HG03045 (cell line): Measurements from ENCODE around the gene BST2.

Experiments
- ATAC-seq: cut with Tn5 transposase; IDR thresholded peaks from one replicate; pipeline ENCODE4 v1.9.1; 2021; ENCODE audit warnings: mild to moderate bottlenecking, moderate library complexity; ENCODE audit not compliant: unreplicated experiment

The BST2 gene

DNA sequence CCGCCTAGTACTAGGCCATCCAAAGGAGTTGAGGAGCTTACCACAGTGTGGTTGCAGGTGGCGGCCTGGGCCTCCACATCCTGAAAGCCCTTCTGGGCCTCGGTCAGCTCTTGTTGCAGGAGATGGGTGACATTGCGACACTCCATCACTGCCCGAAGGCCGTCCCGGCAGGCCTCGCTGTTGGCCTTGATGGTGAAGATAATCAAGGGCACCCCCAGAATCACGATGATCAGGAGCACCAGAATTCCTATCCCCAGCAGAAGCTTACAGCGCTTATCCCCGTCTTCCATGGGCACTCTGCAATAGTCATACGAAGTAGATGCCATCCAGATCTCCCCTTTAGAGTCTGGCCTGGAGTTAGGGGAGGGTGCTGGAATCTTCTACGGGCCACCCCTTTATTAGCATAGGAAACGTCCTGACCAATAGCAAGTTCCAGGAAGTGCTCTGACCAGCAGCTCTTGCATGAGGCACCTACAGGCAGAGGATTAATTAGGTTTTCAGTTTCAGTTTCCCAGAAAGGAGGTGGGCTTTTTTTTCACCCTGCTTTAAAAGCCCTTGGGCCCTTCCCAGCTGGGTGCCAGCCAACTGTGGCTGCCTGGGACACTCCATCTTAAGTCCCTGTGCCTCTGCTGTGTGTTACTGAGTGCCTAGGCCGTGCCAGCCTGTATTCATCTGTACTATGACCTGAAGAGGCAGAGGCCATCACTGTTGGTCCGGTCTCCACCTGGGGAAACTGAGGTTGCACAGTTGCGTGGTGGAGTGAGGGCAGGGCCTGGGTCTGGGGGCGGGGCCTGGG is at the start of gene BST2:
TSS of gene BST2 (minus strand) at position 381 of the 796 bp plus-strand sequence. CDS start at position 326, 55 bp downstream.
- peak; percentile 78 for ATAC-seq

DNA sequence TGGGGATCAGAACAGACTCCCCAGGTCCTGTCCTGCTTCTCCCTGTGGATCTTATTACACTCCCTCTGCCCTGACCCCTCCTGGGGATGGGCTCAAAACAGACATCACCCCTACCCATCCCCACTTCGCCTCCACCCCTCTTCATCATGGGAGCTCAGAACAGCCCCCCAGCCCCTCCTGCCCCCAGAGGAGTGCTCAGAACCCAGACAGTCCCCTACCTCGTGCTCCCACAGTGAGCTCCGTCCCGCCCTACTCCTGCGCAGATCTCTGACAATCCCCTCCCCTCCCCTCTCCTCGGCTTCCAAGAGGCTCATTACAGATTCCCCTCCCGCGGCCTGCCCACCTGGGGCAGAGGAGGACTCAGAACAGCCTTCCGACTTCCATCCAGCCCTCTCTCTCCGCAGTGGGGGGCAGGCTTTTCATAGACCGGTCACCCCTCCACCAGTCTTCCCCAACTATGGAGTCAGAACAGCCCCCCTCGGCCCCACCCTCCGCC is 49.2 kb upstream of the BST2 start:
- no peak for ATAC-seq

DNA sequence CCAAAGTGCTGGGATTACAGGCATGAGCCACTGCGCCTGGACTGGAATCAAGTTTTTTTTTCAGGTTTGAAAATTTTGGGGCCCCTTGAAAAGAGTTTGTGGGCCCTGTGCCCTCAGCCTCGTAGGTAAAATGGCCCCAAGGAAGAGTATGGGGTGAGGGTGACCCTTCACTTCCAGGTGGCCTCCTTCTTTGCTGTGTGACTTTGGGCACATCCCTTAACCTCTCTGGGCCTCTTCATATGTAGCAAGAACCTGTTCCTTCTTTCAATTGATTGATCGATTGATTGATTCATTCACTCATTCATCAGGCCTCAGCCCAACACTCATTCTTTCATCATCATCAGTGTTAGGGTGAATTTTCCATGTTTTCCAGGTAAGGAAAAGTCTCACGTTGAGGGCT is 46.4 kb upstream of the BST2 start:
- ATAC-seq: no peak

DNA sequence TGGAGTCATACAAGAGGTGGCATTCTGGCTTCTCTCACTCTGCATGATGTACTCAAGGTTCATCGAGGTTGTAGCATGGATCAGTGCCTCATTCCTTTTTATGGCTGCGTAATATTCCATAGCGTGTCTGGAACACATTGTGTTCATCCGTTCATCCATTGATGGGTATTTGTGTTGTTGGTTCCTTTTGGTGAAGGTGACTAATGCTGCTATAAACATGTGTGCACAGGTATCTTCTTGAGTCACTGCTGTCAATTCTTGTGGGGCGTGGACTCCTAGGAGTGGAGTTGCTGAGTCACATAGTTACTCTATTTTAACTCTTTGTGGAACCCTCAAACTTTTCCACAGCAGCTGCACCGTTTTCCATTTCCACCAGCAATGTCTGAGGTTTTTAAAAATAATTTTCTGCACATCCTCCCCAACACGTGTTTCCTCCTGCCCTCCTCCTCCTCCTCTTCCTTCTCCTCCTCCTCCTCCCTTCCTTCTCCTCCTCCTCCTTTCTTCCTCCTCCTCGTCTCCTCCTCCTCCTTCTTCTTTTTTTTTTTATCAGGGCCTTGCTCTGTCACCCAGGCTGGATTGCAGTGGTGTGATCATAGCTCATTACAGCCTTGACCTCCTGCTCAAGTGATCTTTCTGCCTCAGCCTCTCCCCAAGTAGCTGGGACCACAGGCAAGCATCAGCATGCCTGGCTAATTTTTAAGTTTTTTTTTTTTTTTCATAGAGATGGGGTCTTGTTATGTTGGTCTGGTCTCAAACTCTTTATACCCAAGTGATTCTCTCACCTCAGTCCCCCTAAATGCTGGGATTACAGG is 45.0 kb upstream of the BST2 start:
- ATAC-seq: no peak

GRCh38 chr19:17448131-17448967 is 42.9 kb upstream of the BST2 start, which contains the start of gene TMEM221:
Gene TMEM221 (minus strand): TSS chr19:17448668. CDS start chr19:17448462, 206 bp downstream.
- no peak for ATAC-seq

GRCh38 chr19:17447704-17448130 is 42.3 kb upstream of the BST2 start:
- ATAC-seq: no peak

- no peak for ATAC-seq
Measured at GRCh38 chr19:17445526-17446165, 40.2 kb upstream of the BST2 start.

DNA sequence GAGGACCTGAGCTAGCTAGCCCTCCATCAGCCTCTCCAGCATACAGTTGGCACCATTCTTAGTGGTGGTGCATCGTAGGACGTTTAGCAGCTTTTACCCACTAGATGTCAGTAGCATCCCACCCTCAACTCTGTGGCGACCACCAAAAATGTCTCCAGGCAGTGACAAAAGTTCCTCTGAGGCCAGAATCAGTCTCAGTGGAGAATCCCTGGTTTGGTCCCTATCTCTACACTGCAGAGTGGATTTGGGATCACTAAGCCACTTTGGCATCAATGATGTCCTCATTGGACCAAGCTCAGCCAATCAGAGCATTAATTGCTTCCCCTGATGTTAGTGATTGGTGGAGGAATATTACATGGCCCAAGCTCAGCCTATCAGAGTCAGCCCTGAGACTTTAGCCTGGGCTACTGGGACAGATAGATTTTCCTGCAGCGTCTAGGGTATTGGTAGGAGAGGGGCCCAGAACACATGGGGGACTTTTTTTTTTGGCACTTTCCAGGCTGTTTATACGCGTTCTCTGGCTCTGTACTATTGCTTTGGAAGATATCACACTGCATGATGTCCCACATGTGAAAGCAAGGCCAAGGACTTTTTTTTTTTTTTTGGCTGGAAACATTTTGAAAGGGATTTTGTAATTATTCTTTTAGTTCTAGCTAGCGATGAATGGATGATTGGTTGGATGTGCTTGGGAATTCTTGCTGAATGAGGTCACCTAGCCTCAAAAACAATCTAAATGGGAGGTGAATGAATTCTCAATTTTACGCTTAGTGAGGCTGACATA is 36.0 kb upstream of the BST2 start:
- no peak for ATAC-seq

GRCh38 chr19:17436874-17437267 is 31.4 kb upstream of the BST2 start:
- ATAC-seq: no peak

GRCh38 chr19:17436094-17436873 is 30.9 kb upstream of the BST2 start:
- no peak for ATAC-seq

GRCh38 chr19:17435218-17435617 is 29.8 kb upstream of the BST2 start:
- ATAC-seq: no peak

DNA sequence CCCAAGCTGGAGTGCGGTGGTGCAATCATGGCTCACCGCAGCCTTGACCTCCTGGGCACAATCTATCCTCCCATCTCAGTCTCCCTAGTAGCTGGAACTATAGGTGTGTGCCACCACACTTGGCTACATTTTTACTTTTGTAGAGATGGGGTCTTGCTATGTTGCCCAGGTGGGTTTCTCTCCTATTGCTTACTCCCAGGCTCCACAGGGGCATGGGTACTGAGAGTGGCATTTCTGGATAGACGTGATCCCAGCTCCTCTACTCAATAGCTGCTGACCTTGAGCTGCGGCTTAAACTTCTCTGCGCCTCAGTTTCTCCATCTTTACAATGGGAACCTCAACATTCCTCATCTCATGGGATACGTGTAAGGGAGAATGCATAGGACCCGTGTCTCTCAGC is 26.0 kb upstream of the BST2 start:
- no peak for ATAC-seq

DNA sequence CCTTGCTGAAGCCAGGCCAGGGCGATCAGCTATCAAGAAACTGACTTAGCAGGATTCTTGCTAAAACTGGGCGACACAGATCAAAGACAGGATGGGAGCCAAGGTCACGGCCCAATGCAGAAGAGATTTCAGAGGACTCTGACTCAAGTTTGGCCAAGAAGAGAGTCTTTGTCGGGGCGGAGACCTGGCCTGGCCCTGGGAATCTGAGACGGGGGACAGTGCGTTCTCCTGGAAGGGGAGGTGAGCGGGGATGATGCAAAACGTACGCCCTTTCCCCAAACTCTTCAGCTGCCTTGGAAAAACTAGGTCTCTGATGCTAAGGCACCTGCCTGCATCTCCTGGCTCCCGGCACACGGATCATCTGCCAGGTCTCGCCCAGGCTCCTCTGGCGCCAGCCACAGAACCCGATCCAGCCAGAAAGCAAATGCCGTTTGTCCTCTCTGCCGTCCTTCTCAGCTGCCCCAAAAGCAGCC is 24.2 kb upstream of the BST2 start:
- ATAC-seq: no peak

- no peak for ATAC-seq
Measured at GRCh38 chr19:17424743-17425365, 19.4 kb upstream of the BST2 start.

DNA sequence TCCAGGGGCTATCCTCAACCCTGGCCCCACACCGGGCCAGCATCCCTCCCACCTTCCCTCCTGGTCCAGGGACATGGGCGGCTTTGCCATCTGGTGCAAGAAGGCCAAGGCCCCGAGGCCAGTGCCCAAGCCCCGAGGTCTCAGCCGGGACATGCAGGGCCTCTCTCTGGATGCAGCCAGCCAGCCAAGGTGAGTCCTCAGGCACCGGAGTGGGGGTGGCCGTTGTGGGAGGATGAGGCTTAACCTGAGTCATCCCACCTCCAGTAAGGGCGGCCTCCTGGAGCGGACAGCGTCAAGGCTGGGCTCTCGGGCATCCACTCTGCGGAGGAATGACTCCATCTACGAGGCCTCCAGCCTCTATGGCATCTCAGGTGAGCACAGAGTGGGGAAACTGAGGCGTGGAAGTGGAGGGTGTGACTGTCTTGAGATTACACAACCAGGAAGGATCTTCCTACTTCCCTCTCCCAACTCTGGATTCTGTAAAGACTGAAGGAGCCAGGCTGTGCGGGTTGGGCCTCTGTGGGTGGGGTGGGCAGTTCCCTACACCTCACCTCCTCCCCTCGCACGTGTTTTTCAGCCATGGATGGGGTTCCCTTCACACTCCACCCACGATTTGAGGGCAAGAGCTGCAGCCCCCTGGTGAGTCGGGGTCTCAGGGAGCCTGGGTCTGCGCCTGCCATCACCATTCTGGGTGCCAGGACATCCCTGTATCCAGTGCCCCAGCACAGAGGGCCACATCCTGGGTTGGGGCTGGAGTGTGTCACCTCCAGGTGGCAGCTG is 18.2 kb upstream of the BST2 start:
- ATAC-seq: no peak

DNA sequence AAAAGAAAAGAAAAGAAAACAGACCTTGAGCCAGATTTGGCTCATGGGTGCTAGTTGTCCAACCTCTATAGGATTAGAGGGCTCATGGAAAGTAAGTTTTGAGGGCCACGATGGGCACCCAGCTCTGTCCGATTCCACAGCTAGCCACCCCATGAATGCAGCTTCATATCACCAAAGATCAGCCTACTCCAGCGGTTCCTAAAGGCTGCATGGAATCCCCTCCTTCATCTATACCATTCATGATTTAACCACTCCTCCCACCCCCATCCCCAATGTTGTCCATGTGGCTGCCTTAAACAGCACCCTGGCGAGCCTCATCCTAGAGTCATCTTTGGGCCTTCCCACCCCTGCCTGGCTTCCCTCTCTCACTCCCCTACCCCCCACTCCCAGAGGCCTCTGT is 16.5 kb upstream of the BST2 start:
- ATAC-seq: no peak

DNA sequence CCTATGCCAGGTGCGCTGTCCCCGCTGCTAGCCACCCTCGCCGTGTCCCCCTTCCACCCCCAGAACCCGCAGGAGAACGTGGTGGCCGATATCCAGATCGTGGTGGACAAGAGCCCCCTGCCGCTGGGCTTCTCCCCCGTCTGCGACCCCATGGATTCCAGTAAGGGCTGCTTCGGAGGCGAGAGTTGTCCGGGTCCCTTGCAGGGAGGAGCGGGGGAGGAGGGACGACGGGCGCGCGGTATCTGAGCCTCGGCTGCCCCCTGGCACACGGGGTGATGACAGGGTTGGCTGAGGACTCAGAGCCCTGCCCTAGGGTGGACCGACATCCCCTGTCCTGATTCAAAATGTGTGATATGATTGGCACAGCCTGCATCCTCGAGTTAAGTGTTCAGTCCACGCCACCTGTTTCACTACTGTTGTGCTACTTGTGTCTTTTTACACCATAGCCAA is 15.1 kb upstream of the BST2 start:
- peak; percentile 12 for ATAC-seq
